NCI-H460 (cell line): ENCODE measurements around the gene ELOVL6. TPM values are rescaled to one million over a fixed set of nuclear protein-coding genes. Genes with fewer than 3 reads are reported as not detected.

Source experiments
- DNase-seq: peaks from one replicate; pipeline ENCODE4 v3.0.0-alpha.2; 2016; ENCODE audit warnings: low read depth; ENCODE audit errors: extremely low read depth
- total RNA-seq: library from RNA; depleted of rRNA; stranded (reverse); fragments of >200 nt; shearing (Covaris generic); gene quantifications from 2 replicates; pipeline ENCODE4 v1.2.3, GENCODE V29; 2014

The ELOVL6 gene
- total RNA-seq, 1 experiment from 2014 or later: 11.9 TPM

DNA sequence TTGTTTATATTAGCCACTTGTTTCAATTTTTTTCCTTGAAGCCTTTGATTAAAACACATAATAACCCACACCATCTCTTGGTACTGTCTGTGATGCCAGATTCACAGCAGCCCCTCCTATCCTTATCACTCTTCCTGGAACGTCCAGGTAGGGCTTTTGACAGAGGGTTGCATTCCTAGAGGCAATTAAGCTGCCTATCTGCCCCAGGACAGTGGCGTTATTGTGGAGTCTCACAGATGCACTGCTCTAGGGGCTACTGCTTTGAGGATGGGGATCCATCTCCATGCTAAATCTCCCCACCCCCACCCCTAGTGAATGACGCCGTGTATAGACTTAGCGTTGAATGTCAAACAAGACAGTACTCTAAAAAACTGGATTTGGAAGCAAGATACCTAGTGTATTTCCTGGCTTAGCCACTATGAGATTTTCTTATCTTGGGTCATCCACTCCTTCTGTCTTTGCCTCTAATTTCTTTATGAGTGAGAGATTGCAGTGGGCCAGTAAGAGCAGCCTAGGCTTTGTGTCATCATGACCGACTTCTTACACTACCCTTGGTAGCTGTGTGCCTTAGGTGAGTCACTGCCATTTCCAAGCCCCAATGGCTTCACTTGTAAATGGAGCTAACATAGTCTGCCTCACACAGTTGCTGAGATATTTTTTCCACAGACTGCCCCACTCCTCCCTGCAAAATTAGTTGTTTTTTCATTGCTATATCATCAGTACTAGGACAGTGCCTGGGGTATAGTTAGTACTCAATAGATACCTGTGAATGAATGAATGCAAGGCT is 194.8 kb downstream of the ELOVL6 start:
- no peak for DNase-seq

DNA sequence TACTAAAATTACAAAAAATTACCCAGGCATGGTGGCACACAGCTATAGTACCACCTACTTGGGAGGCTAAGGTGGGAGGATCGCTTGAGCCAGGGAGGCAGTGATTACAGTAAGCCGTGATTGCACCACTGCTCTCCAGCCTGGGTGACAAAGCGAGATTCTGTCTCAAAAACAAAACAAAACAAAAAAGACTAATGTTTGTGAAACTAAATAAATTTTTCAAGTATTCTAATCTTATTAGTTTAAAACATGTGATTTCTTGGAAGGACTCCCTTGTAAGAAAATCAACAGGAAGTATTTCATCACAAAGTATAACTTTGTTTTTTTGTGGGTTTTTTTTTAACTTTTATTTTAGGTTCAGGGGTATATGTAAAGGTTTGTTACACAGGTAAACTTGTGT is 196.1 kb downstream of the ELOVL6 start:
- no peak for DNase-seq

DNA sequence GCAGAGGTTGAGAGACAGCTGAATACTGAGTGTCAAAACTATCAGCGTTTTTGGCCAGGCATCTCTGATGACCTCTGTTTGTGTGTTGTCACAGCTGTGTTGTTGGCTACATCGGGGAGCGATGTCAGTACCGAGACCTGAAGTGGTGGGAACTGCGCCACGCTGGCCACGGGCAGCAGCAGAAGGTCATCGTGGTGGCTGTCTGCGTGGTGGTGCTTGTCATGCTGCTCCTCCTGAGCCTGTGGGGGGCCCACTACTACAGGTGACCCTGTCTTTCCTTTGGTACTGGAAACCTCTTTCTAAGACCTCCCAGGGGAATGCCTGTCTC is 198.9 kb downstream of the ELOVL6 start:
- no peak for DNase-seq

DNA sequence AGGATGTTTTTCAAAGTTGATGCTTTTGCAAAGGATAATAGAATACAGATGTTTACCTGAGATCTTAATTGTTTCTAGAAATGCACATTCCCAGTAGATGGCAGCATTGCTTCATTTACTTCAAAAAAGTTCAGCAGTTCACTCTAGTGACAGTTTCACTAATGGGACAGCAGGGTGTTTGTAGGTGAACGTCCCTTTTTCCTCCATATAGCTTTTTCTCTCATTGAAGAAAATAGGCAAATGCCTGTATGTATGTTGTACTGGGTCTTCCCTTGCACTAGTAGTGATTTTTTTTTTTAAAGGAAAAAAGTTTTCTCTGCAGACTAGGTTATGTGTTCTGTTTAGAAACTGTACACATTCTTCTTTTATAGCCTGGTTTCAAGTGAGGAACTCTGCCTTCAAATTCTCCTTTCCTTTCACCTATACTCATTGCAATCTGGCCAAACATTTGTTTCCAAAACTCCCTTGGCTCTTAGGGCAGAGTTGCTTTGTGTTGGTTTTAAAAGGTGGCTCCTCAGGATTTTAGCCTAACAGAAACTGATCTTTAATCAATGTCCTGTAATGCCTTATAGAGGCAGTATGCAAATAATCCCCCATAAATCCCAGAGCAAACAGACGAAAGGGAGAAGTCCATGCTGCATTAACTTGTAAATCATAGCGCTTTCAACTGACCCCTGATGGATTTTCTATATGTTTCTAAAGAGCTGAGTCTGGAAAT is 199.4 kb downstream of the ELOVL6 start:
- DNase-seq: peak; percentile 53

DNA sequence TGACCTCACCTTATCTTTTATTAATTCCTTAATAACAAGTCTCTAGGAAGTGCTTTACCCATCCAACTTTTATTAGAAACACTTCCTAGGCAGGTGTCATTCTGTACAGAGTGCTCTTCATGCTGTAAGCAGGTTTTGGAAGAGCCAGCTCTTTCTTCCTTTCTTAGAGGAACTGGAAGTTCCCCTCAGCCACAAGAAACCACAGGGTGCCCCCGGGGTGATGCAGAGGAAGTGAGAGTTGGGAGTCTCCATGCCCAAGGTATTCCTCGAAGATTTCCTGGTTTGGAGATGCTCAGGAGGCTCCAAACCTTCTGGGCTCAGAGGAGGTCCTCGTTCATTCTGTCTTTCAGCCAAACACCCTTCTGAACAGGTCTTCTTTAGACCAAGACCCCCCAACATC is 201.9 kb downstream of the ELOVL6 start:
- no peak for DNase-seq
